Kidney epithelial cell (primary cell): ENCODE results near the gene LSM14A. TPM values are rescaled to one million over a fixed set of nuclear protein-coding genes. Genes with fewer than 3 reads are reported as not detected.

Experiments used
- DNase-seq: peaks from one replicate; pipeline ENCODE4 v3.0.0-alpha.2; 2010; ENCODE audit warnings: low read depth
- H3K27me3 ChIP-seq: 2 replicates; pipeline ENCODE4 v1.6.0; 2011; ENCODE audit warnings: low read length; ENCODE audit not compliant: control insufficient read depth, insufficient read depth
- H3K36me3 ChIP-seq: 2 replicates; pipeline ENCODE4 v1.5.1; 2011; ENCODE audit warnings: low read length; ENCODE audit not compliant: control insufficient read depth, insufficient read depth
- H3K4me3 ChIP-seq: 2 replicates; pipeline ENCODE4 v1.5.1; 2011; ENCODE audit warnings: low read depth, mild to moderate bottlenecking, control low read depth, low read length
- CTCF ChIP-seq: IDR thresholded peaks from 2 replicates; pipeline ENCODE4 v1.5.1; 2011; ENCODE audit warnings: mild to moderate bottlenecking, moderate library complexity, low read length, control low read depth, inconsistent platforms; ENCODE audit not compliant: insufficient read depth, poor library complexity, severe bottlenecking
- total RNA-seq: library from RNA; depleted of rRNA; stranded (reverse); fragments of >200 nt; gene quantifications from 2 replicates; pipeline ENCODE4 v1.2.3, GENCODE V29; 2015

The LSM14A gene
- total RNA-seq, 1 donor from 2014 or later: 105 TPM

- Histone ChIP-seq H3K36me3 (no peaks in the 10 kb centered on the region), H3K27me3 (no peaks in the 10 kb centered on the region), H3K4me3 (no peak overlapping the region)
- no peak for DNase-seq
- no peak for TF ChIP-seq CTCF
Measured at GRCh38 chr19:34259367-34260095, 87.2 kb downstream of the LSM14A start.

GRCh38 chr19:34260771-34261173 is 88.5 kb downstream of the LSM14A start:
- Histone ChIP-seq H3K4me3 (no peak overlapping the region), H3K36me3 (no peaks in the 10 kb centered on the region), H3K27me3 (no peaks in the 10 kb centered on the region)
- no peak for TF ChIP-seq CTCF
- no peak for DNase-seq

- TF ChIP-seq CTCF: no peak
- no peak for DNase-seq
- Histone ChIP-seq H3K36me3 (no peaks in the 10 kb centered on the region), H3K27me3 (no peaks in the 10 kb centered on the region), H3K4me3 (no peak overlapping the region)
Measured at GRCh38 chr19:34261334-34262109, 89.2 kb downstream of the LSM14A start.

- Histone ChIP-seq H3K4me3 (no peak overlapping the region), H3K27me3 (no peaks in the 10 kb centered on the region), H3K36me3 (no peaks in the 10 kb centered on the region)
- TF ChIP-seq CTCF: no peak
- no peak for DNase-seq
Measured at GRCh38 chr19:34263745-34264237, 91.5 kb downstream of the LSM14A start.

GRCh38 chr19:34265221-34265650 is 92.9 kb downstream of the LSM14A start:
- TF ChIP-seq CTCF: no peak
- DNase-seq: no peak
- Histone ChIP-seq H3K4me3 (no peak overlapping the region), H3K36me3 (no peaks in the 10 kb centered on the region), H3K27me3 (no peaks in the 10 kb centered on the region)
